K562 (cell line): ENCODE data around the gene ST6GAL1. TPM values are rescaled to one million over a fixed set of nuclear protein-coding genes. Genes with fewer than 3 reads are reported as not detected.
A peak's percentile ranks its signal among the peaks of the same experiment; 100 is the strongest.

Source experiments
- ARID4B ChIP-seq: sonication (generic); formaldehyde crosslinking; IDR thresholded peaks from 2 replicates; pipeline ENCODE4 v1.8.0; 2022; ENCODE audit warnings: mild to moderate bottlenecking, missing genetic modification reagents
- BCLAF1 ChIP-seq, 2 experiments: fragments of 450-650 bp in 1 of 2; IDR thresholded peaks; 2 replicates each; pipeline ENCODE4 v1.6.1; 2011 to 2017; ENCODE audit warnings: low read depth in 2 of 2, antibody characterized with exemption in 1 of 2, borderline replicate concordance in 1 of 2, low read length in 1 of 2, mild to moderate bottlenecking in 1 of 2, mixed read lengths in 1 of 2; ENCODE audit not compliant: control insufficient read depth in 1 of 2
- CREBBP ChIP-seq: IDR thresholded peaks from one replicate; pipeline ENCODE4 v1.6.1; 2012; ENCODE audit warnings: low read depth, mild to moderate bottlenecking, control low read depth, inconsistent platforms, low read length
- FOS ChIP-seq: IDR thresholded peaks from 3 replicates; pipeline ENCODE4 v1.6.1; 2011; ENCODE audit not compliant: insufficient read length; ENCODE audit errors: extremely low read depth
- KLF1 ChIP-seq: fragments of 450-650 bp; IDR thresholded peaks from 2 replicates; pipeline ENCODE4 v1.6.1; 2016; ENCODE audit warnings: missing genetic modification characterization, missing compliant biosample characterization
- KLF6 ChIP-seq: fragments of 250-450 bp; sonication (Bioruptor Pico); IDR thresholded peaks from 2 replicates; pipeline ENCODE4 v1.4.0; 2020; ENCODE audit warnings: mild to moderate bottlenecking, moderate library complexity, borderline replicate concordance
- MAZ ChIP-seq, 2 experiments: fragments of 450-650 bp in 1 of 2; sonication (generic) in 1 of 2; formaldehyde crosslinking; IDR thresholded peaks in 1 of 2; conservative IDR thresholded peaks in 1 of 2; 2 replicates each; pipeline versions ENCODE4 v1.4.0 to v1.5.0; 2020; ENCODE audit warnings: mild to moderate bottlenecking in 1 of 2, missing genetic modification reagents in 1 of 2
- NCOA2 ChIP-seq, 2 experiments: fragments of 450-650 bp; IDR thresholded peaks; 2 replicates each; pipeline ENCODE4 v1.6.1; 2018; ENCODE audit warnings: mild to moderate bottlenecking in 2 of 2, moderate library complexity in 1 of 2; ENCODE audit not compliant: partially characterized antibody in 2 of 2
- RBM25 ChIP-seq: fragments of 200-400 bp; formaldehyde crosslinking; IDR thresholded peaks from 2 replicates; pipeline ENCODE4 v1.6.1; 2018; ENCODE audit warnings: low read length, low read depth, moderate library complexity; ENCODE audit not compliant: severe bottlenecking
- RFX1 ChIP-seq: fragments of 450-650 bp; IDR thresholded peaks from 2 replicates; pipeline ENCODE4 v1.6.1; 2016; ENCODE audit warnings: mild to moderate bottlenecking, moderate library complexity
- VEZF1 ChIP-seq: fragments of 200-800 bp; sonication (Bioruptor generic); IDR thresholded peaks from 2 replicates; pipeline ENCODE4 v1.6.1; 2017; ENCODE audit warnings: missing genetic modification characterization, missing compliant biosample characterization
- polyA plus RNA-seq, 8 experiments: library from polyadenylated mRNA; depleted of rRNA in 4 of 8; stranded (reverse) in 5 of 8; unstranded in 3 of 8; fragments of >200 nt; fragmentation: Nextera tagmentation in 2 of 8; fragmentation: Illumina TruSeq in 1 of 8; extraction: Ambion mirVana in 2 of 8; extraction: Trizol in 1 of 8; gene quantifications; 2 replicates each; pipeline versions ENCODE4 v1.2.1 to v1.2.3, GENCODE V29; 2011 to 2014; ENCODE audit warnings: inconsistent platforms in 1 of 8, missing spikeins in 1 of 8
- total RNA-seq, 7 experiments: library from RNA; depleted of rRNA in 6 of 7; stranded (reverse); fragments of >200 nt in 6 of 7; fragmentation: Illumina TruSeq in 2 of 7; extraction: Trizol in 2 of 7; gene quantifications; 2 replicates each; pipeline versions ENCODE4 v1.2.1 to v1.2.3, GENCODE V29; 2011 to 2021; ENCODE audit warnings: low replicate concordance in 1 of 7

ST6GAL1 gene
- total and polyA plus RNA-seq, 9 of the 15 experiments (the other 6 are each of a cell fraction or from before 2014, with no cell fraction given): 31.9 to 145 (median 71.0) TPM

- TF ChIP-seq VEZF1 (no peak), KLF6 (CRISPR knock-in tag) (no peak), BCLAF1 (IDR thresholded peaks at IDR 0.05; ENCODE audit: borderline replicate concordance in 1 of 2, control insufficient read depth in 1 of 2, low read depth in 2 of 2, low read length in 1 of 2) (no peak), KLF1 (no peak), ARID4B (CRISPR knock-in tag) (no peak), RBM25 (no peak), FOS (peak; percentile 68), NCOA2 (IDR thresholded peaks at IDR 0.05; ENCODE audit: partially characterized antibody in 2 of 2) (peak in 1 of 2 experiments; percentile 20), MAZ (CRISPR knock-in tag; conservative IDR thresholded peaks at IDR 0.05 in 1 of 2, IDR thresholded peaks at IDR 0.05 in 1 of 2) (no peak), RFX1 (peak; percentile 89), CREBBP (no peak)
These were observed 47.2 kb upstream of the ST6GAL1 start (continued) for GRCh38 chr3:186882881-186883685.
